PFSK-1 (cell line): ENCODE measurements around the gene SMIM22.

ENCODE experiments used
- POLR2AphosphoS5 ChIP-seq: IDR thresholded peaks from 2 replicates; pipeline ENCODE4 v1.6.1; 2012; ENCODE audit warnings: low read depth, mild to moderate bottlenecking, control low read depth, low read length, moderate library complexity
- REST ChIP-seq, 2 experiments: IDR thresholded peaks; 2 replicates each; pipeline versions ENCODE4 v1.6.1 to v1.8.0; 2011 to 2012; ENCODE audit warnings: low read depth in 2 of 2, low read length in 2 of 2, control low read depth in 1 of 2, inconsistent platforms in 1 of 2, mild to moderate bottlenecking in 1 of 2, moderate library complexity in 1 of 2; ENCODE audit not compliant: insufficient read depth in 1 of 2
- SIN3A ChIP-seq: IDR thresholded peaks from 2 replicates; pipeline ENCODE4 v1.6.1; 2012; ENCODE audit warnings: mild to moderate bottlenecking, low read length, moderate library complexity, borderline replicate concordance; ENCODE audit not compliant: insufficient read depth
- TAF1 ChIP-seq: IDR thresholded peaks from 2 replicates; pipeline ENCODE4 v1.6.1; 2012; ENCODE audit warnings: low read length, control low read depth, borderline replicate concordance; ENCODE audit not compliant: insufficient read depth

DNA sequence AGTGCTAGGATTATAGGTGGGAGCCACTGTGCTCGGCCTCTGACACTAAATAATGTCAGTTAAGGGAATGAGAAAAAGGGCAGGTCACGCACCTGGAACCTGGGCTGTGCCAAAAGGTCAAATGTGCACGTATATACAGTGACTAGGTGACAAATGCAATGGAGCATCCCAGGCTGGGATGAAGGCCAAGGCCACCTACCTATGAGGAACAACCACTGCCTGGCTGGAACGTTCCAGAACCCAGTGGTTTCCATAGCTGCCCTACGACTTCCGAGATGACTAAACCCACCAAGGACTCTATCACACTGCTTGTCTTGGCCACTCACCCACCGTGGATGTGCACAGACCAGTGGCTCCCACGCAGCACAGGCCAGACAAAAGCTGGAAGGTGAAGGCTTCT lies 44.3 kb upstream of the SMIM22 start:
- TF ChIP-seq POLR2AphosphoS5 (no peak), TAF1 (no peak), REST (IDR thresholded peaks at IDR 0.05; ENCODE audit: insufficient read depth in 1 of 2, low read depth in 2 of 2, low read length in 2 of 2) (no peak), SIN3A (no peak)
